K562 (cell line): Measurements from ENCODE around the gene ASPRV1. TPM values are rescaled to one million over a fixed set of nuclear protein-coding genes. Genes with fewer than 3 reads are reported as not detected.

Experiments
- CEBPG ChIP-seq, 3 experiments: fragments of 200-800 bp in 1 of 3; sonication (Bioruptor generic) in 1 of 3; sonication (generic) in 1 of 3; formaldehyde crosslinking in 1 of 3; IDR thresholded peaks in 2 of 3; conservative IDR thresholded peaks in 1 of 3; 2 replicates each; pipeline versions ENCODE4 v1.6.1 to v1.8.0; 2016 to 2022; ENCODE audit warnings: missing compliant biosample characterization in 2 of 3, missing genetic modification characterization in 2 of 3, mild to moderate bottlenecking in 1 of 3, missing genetic modification reagents in 1 of 3
- FUS ChIP-seq: fragments of 200-400 bp; formaldehyde crosslinking; optimal IDR thresholded peaks from 2 replicates; pipeline ENCODE3; 2017; ENCODE audit warnings: low read depth, low read length
- HNRNPK ChIP-seq: fragments of 200-400 bp; formaldehyde crosslinking; IDR thresholded peaks from one replicate; pipeline ENCODE4 v1.6.1; 2018; ENCODE audit warnings: mild to moderate bottlenecking, low read depth, low read length; ENCODE audit not compliant: poor library complexity, severe bottlenecking
- KDM2B ChIP-seq: fragments of 250-450 bp; sonication (Bioruptor Pico); IDR thresholded peaks from 2 replicates; pipeline ENCODE4 v1.8.0; 2021; ENCODE audit warnings: mild to moderate bottlenecking, moderate library complexity
- NR1H2 ChIP-seq: sonication (generic); formaldehyde crosslinking; IDR thresholded peaks from 2 replicates; pipeline ENCODE4 v1.4.0; 2020; ENCODE audit warnings: mild to moderate bottlenecking, missing genetic modification reagents
- PHTF2 ChIP-seq: fragments of 250-450 bp; sonication (Bioruptor Pico); IDR thresholded peaks from 2 replicates; pipeline ENCODE4 v1.5.0; 2021; ENCODE audit warnings: mild to moderate bottlenecking
- POU5F1 ChIP-seq: fragments of 150-350 bp; IDR thresholded peaks from 2 replicates; pipeline ENCODE4 v1.6.1; 2014; ENCODE audit warnings: borderline replicate concordance, low read length, low read depth, mild to moderate bottlenecking; ENCODE audit not compliant: partially characterized antibody
- RBM14 ChIP-seq: fragments of 200-400 bp; formaldehyde crosslinking; IDR thresholded peaks from 2 replicates; pipeline ENCODE4 v1.6.1; 2018; ENCODE audit warnings: low read depth, mild to moderate bottlenecking, low read length, moderate library complexity, borderline replicate concordance; ENCODE audit not compliant: insufficient read depth
- RBM25 ChIP-seq: fragments of 200-400 bp; formaldehyde crosslinking; IDR thresholded peaks from 2 replicates; pipeline ENCODE4 v1.6.1; 2018; ENCODE audit warnings: low read length, low read depth, moderate library complexity; ENCODE audit not compliant: severe bottlenecking
- YBX1 ChIP-seq: fragments of 450-650 bp; IDR thresholded peaks from 2 replicates; pipeline ENCODE4 v1.7.1; 2016; ENCODE audit warnings: mild to moderate bottlenecking
- ZNF175 ChIP-seq: fragments of 200-800 bp; sonication (Bioruptor generic); IDR thresholded peaks from 2 replicates; pipeline ENCODE4 v1.6.1; 2016; ENCODE audit warnings: low read depth, mild to moderate bottlenecking, missing genetic modification characterization, missing compliant biosample characterization
- ZNF217 ChIP-seq: sonication (generic); formaldehyde crosslinking; IDR thresholded peaks from 2 replicates; pipeline ENCODE4 v1.8.0; 2022; ENCODE audit warnings: mild to moderate bottlenecking, missing genetic modification reagents
- polyA plus RNA-seq, 8 experiments: library from polyadenylated mRNA; depleted of rRNA in 4 of 8; stranded (reverse) in 5 of 8; unstranded in 3 of 8; fragments of >200 nt; fragmentation: Nextera tagmentation in 2 of 8; fragmentation: Illumina TruSeq in 1 of 8; extraction: Ambion mirVana in 2 of 8; extraction: Trizol in 1 of 8; gene quantifications; 2 replicates each; pipeline versions ENCODE4 v1.2.1 to v1.2.3, GENCODE V29; 2011 to 2014; ENCODE audit warnings: inconsistent platforms in 1 of 8, missing spikeins in 1 of 8
- total RNA-seq, 7 experiments: library from RNA; depleted of rRNA in 6 of 7; stranded (reverse); fragments of >200 nt in 6 of 7; fragmentation: Illumina TruSeq in 2 of 7; extraction: Trizol in 2 of 7; gene quantifications; 2 replicates each; pipeline versions ENCODE4 v1.2.1 to v1.2.3, GENCODE V29; 2011 to 2021; ENCODE audit warnings: low replicate concordance in 1 of 7
- TF ChIP-seq, protein P1 (sequence below): fragments of 450-650 bp; IDR thresholded peaks from 2 replicates; pipeline ENCODE4 v1.6.1; 2016; ENCODE audit warnings: missing biosample characterization, missing genetic modification characterization
- TF ChIP-seq, protein P2 (sequence below): fragments of 200-800 bp; sonication (Bioruptor generic); IDR thresholded peaks from 2 replicates; pipeline ENCODE4 v1.6.1; 2017; ENCODE audit warnings: missing genetic modification characterization, missing compliant biosample characterization
- TF ChIP-seq, protein P3 (sequence below): fragments of 450-650 bp; IDR thresholded peaks from 2 replicates; pipeline ENCODE4 v1.6.1; 2016; ENCODE audit warnings: borderline replicate concordance

Gene ASPRV1
- total and polyA plus RNA-seq, 9 of the 15 experiments (the other 6 are each of a cell fraction or from before 2014, with no cell fraction given): 0.17 to 0.72 (median 0.47) TPM; not detected in 1

DNA sequence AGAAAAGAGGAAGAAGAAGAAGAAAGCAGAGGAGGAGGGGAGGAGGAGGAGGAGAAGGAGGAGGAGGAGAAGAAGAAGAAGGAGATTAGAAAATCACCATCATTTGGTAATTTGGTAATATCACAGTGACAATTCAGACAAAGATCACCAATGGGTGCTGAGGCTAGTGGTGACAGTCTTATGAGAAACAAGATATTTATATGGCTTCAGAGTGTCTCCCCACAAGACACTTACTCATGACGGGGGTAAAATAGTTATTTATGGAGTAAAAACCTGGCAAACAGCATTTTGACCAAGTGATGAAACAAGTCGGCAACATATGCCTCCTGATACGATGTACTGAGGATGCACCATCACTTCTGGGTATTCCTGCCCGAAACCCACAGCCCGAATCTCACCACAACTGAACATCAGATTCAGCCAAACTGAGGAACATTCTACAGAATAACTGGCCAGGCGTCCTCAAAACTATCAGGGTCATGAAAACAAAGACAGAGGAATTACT is 4.9 kb downstream of the ASPRV1 start (continued):
- TF ChIP-seq HNRNPK (no peak), KDM2B (CRISPR knock-in tag) (no peak), YBX1 (no peak), CEBPG (CRISPR knock-in tag; IDR thresholded peaks at IDR 0.05) (0 out of 2 replicates have a peak, but pooled peaks have one; percentile 31), CEBPG (tag; conservative IDR thresholded peaks at IDR 0.05 in 1 of 2, IDR thresholded peaks at IDR 0.05 in 1 of 2) (peak in 1 of 2 experiments; percentile 85; a peak in 3 of 4 replicates), RBM25 (no peak), FUS (no peak), PHTF2 (CRISPR knock-in tag) (no peak), ZNF175 (peak; percentile 36; the same call in 1 of the 2 replicates), RBM14 (no peak), NR1H2 (CRISPR knock-in tag) (no peak), ZNF217 (CRISPR knock-in tag) (no peak), POU5F1 (no peak)
- TF ChIP-seq, protein P1, sequence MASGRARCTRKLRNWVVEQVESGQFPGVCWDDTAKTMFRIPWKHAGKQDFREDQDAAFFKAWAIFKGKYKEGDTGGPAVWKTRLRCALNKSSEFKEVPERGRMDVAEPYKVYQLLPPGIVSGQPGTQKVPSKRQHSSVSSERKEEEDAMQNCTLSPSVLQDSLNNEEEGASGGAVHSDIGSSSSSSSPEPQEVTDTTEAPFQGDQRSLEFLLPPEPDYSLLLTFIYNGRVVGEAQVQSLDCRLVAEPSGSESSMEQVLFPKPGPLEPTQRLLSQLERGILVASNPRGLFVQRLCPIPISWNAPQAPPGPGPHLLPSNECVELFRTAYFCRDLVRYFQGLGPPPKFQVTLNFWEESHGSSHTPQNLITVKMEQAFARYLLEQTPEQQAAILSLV (tag): no peak
- TF ChIP-seq, protein P2, sequence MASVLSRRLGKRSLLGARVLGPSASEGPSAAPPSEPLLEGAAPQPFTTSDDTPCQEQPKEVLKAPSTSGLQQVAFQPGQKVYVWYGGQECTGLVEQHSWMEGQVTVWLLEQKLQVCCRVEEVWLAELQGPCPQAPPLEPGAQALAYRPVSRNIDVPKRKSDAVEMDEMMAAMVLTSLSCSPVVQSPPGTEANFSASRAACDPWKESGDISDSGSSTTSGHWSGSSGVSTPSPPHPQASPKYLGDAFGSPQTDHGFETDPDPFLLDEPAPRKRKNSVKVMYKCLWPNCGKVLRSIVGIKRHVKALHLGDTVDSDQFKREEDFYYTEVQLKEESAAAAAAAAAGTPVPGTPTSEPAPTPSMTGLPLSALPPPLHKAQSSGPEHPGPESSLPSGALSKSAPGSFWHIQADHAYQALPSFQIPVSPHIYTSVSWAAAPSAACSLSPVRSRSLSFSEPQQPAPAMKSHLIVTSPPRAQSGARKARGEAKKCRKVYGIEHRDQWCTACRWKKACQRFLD (CRISPR knock-in tag): no peak
- TF ChIP-seq, protein P3, sequence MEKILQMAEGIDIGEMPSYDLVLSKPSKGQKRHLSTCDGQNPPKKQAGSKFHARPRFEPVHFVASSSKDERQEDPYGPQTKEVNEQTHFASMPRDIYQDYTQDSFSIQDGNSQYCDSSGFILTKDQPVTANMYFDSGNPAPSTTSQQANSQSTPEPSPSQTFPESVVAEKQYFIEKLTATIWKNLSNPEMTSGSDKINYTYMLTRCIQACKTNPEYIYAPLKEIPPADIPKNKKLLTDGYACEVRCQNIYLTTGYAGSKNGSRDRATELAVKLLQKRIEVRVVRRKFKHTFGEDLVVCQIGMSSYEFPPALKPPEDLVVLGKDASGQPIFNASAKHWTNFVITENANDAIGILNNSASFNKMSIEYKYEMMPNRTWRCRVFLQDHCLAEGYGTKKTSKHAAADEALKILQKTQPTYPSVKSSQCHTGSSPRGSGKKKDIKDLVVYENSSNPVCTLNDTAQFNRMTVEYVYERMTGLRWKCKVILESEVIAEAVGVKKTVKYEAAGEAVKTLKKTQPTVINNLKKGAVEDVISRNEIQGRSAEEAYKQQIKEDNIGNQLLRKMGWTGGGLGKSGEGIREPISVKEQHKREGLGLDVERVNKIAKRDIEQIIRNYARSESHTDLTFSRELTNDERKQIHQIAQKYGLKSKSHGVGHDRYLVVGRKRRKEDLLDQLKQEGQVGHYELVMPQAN: no peak
